PFSK-1 (cell line): ENCODE results near the gene HMCES.

Experiments used
- FOXP2 ChIP-seq: optimal IDR thresholded peaks from 2 replicates; pipeline ENCODE3; 2011; ENCODE audit warnings: borderline replicate concordance, control low read depth, inconsistent platforms; ENCODE audit not compliant: insufficient read depth; ENCODE audit errors: extremely low read length, extremely low read depth
- POLR2AphosphoS5 ChIP-seq: IDR thresholded peaks from 2 replicates; pipeline ENCODE4 v1.6.1; 2012; ENCODE audit warnings: low read depth, mild to moderate bottlenecking, control low read depth, low read length, moderate library complexity
- SIN3A ChIP-seq: IDR thresholded peaks from 2 replicates; pipeline ENCODE4 v1.6.1; 2012; ENCODE audit warnings: mild to moderate bottlenecking, low read length, moderate library complexity, borderline replicate concordance; ENCODE audit not compliant: insufficient read depth
- TAF1 ChIP-seq: IDR thresholded peaks from 2 replicates; pipeline ENCODE4 v1.6.1; 2012; ENCODE audit warnings: low read length, control low read depth, borderline replicate concordance; ENCODE audit not compliant: insufficient read depth
- TF ChIP-seq, protein P1 (sequence below), 2 experiments: IDR thresholded peaks; 2 replicates each; pipeline versions ENCODE4 v1.6.1 to v1.8.0; 2011 to 2012; ENCODE audit warnings: low read depth in 2 of 2, low read length in 2 of 2, control low read depth in 1 of 2, inconsistent platforms in 1 of 2, mild to moderate bottlenecking in 1 of 2, moderate library complexity in 1 of 2; ENCODE audit not compliant: insufficient read depth in 1 of 2

HMCES gene

DNA sequence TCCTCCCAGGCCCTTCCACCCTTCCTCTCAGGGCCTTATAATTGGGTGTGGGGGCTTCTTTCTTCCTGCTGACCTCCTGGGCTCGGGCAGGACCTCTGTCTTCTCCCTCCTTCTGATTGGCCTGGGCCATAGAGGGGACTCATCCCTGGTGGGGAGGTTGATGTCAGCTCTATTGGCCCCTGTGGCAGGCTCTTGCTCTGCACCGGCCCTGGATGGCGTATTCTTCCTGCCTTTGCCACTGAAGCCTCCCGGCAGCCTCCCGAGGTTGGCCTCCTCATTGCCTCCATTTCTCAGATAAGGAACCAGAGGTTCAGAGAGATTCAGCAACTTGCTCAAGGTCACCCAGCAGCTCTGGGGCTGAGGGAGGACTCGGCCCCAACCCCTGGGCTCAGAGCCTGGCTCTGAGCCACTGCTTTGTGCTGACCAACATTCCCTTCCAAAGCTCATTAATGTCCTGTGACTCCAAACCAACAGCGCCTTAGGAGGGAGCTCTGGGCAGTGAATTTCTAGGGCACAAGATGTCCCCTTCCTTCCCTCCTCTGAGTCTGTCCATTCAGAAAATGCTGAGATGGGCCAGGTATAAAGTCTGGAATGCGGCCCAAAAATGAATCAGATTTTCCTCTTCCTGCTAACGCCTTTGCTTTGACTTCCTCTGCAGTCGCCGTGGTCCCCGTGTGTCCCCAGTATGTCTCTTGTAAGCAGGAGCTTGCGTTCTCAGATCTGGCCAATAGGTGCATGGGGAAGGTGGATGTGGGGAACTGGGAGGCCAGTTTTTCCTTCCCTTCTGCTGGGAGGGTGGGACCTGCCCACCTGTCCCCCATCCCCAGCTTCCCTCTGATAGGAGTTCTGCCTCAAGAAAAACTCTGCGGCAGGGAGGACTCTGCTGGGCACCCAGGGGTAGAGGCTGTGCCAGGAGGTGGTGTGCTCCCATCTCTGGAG lies 74.2 kb downstream of the HMCES start:
- no peak for TF ChIP-seq POLR2AphosphoS5
- no peak for TF ChIP-seq FOXP2
- TF ChIP-seq TAF1 = no peak
- TF ChIP-seq, protein P1, sequence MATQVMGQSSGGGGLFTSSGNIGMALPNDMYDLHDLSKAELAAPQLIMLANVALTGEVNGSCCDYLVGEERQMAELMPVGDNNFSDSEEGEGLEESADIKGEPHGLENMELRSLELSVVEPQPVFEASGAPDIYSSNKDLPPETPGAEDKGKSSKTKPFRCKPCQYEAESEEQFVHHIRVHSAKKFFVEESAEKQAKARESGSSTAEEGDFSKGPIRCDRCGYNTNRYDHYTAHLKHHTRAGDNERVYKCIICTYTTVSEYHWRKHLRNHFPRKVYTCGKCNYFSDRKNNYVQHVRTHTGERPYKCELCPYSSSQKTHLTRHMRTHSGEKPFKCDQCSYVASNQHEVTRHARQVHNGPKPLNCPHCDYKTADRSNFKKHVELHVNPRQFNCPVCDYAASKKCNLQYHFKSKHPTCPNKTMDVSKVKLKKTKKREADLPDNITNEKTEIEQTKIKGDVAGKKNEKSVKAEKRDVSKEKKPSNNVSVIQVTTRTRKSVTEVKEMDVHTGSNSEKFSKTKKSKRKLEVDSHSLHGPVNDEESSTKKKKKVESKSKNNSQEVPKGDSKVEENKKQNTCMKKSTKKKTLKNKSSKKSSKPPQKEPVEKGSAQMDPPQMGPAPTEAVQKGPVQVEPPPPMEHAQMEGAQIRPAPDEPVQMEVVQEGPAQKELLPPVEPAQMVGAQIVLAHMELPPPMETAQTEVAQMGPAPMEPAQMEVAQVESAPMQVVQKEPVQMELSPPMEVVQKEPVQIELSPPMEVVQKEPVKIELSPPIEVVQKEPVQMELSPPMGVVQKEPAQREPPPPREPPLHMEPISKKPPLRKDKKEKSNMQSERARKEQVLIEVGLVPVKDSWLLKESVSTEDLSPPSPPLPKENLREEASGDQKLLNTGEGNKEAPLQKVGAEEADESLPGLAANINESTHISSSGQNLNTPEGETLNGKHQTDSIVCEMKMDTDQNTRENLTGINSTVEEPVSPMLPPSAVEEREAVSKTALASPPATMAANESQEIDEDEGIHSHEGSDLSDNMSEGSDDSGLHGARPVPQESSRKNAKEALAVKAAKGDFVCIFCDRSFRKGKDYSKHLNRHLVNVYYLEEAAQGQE (IDR thresholded peaks at IDR 0.05; ENCODE audit: insufficient read depth in 1 of 2, low read depth in 2 of 2, low read length in 2 of 2) = no peak
- TF ChIP-seq SIN3A = no peak

DNA sequence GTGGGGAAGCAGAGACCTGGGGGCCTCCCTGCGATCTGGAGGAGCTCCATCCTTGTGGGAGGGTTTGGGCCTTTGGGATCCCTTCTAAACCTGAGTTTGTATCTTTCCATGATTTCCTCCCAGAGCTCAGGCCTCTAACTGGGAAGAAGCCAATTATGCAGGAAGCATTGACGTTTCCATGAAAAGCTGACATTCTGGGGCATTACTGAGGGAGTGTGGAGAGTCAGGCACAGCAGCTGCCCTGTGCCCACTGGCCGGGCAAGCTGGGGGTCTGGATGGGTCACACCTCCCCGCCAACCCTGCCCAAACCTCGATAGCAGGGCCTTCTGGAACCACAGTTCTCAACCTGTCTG lies 74.9 kb downstream of the HMCES start:
- TF ChIP-seq, protein P1 (IDR thresholded peaks at IDR 0.05; ENCODE audit: insufficient read depth in 1 of 2, low read depth in 2 of 2, low read length in 2 of 2) = no peak
- no peak for TF ChIP-seq SIN3A
- no peak for TF ChIP-seq TAF1
- no peak for TF ChIP-seq FOXP2
- TF ChIP-seq POLR2AphosphoS5 = no peak
